MM.1S (cell line): ENCODE measurements around the gene ALG8.

Source experiments
- DNase-seq: peaks from one replicate; pipeline ENCODE4 v3.0.0-alpha.2; 2015
- H2AFZ ChIP-seq: fragments of 300-600 bp; sonication (generic); 2 replicates; pipeline ENCODE4 v1.6.0; 2016; ENCODE audit warnings: antibody characterized with exemption, low read length
- H3F3A ChIP-seq: fragments of 300-600 bp; sonication (generic); 2 replicates; pipeline ENCODE4 v1.6.1; 2016; ENCODE audit warnings: mild to moderate bottlenecking, antibody characterized with exemption, low read length, moderate library complexity, mixed read lengths; ENCODE audit not compliant: insufficient read depth
- H3K27ac ChIP-seq: fragments of 300-600 bp; sonication (generic); 2 replicates; pipeline ENCODE4 v1.5.1; 2016; ENCODE audit warnings: mild to moderate bottlenecking, low read length
- H3K27me3 ChIP-seq: fragments of 300-600 bp; sonication (generic); replicated peaks from 2 replicates; pipeline ENCODE4 v1.6.0; 2016; ENCODE audit warnings: low read length; ENCODE audit not compliant: insufficient read depth
- H3K36me3 ChIP-seq: fragments of 300-600 bp; sonication (generic); replicated peaks from 2 replicates; pipeline ENCODE4 v1.6.1; 2016; ENCODE audit warnings: mild to moderate bottlenecking, low read length, mixed read lengths; ENCODE audit not compliant: insufficient read depth
- H3K4me1 ChIP-seq: fragments of 300-600 bp; sonication (generic); 2 replicates; pipeline ENCODE4 v1.6.1; 2016; ENCODE audit warnings: low read length, mixed read lengths
- H3K4me2 ChIP-seq: fragments of 300-600 bp; sonication (generic); 2 replicates; pipeline ENCODE4 v1.6.0; 2016; ENCODE audit warnings: low read depth, low read length
- H3K4me3 ChIP-seq: fragments of 300-600 bp; sonication (generic); 2 replicates; pipeline ENCODE4 v1.5.1; 2016; ENCODE audit warnings: low read length, mixed read lengths
- H3K79me2 ChIP-seq: fragments of 300-600 bp; sonication (generic); 2 replicates; pipeline ENCODE4 v1.6.1; 2016; ENCODE audit warnings: mixed run types, low read length, mixed read lengths
- H3K9ac ChIP-seq: fragments of 300-600 bp; sonication (generic); 2 replicates; pipeline ENCODE4 v1.6.1; 2016; ENCODE audit warnings: low read length, mixed read lengths
- H3K9me2 ChIP-seq: fragments of 300-600 bp; sonication (generic); replicated peaks from 2 replicates; pipeline ENCODE4 v1.6.1; 2016; ENCODE audit warnings: mild to moderate bottlenecking, low read length, mixed read lengths; ENCODE audit not compliant: insufficient read depth
- H3K9me3 ChIP-seq: fragments of 300-600 bp; sonication (generic); replicated peaks from 2 replicates; pipeline ENCODE4 v1.6.1; 2016; ENCODE audit warnings: mild to moderate bottlenecking, low read length, mixed read lengths; ENCODE audit not compliant: insufficient read depth
- H4K20me1 ChIP-seq: fragments of 300-600 bp; sonication (generic); 2 replicates; pipeline ENCODE4 v1.6.1; 2016; ENCODE audit warnings: mild to moderate bottlenecking, low read length, moderate library complexity, mixed read lengths; ENCODE audit not compliant: insufficient read depth
- EZH2 ChIP-seq: fragments of 300-600 bp; sonication (generic); optimal IDR thresholded peaks from 2 replicates; pipeline ENCODE3; 2017; ENCODE audit warnings: low read depth, mild to moderate bottlenecking, antibody characterized with exemption, low read length, mixed read lengths
- EZH2phosphoT487 ChIP-seq: fragments of 300-600 bp; sonication (generic); IDR thresholded peaks from 2 replicates; pipeline ENCODE4 v1.6.1; 2018; ENCODE audit warnings: antibody characterized with exemption, low read length
- TF ChIP-seq, protein P1 (sequence below): fragments of 300-600 bp; sonication (generic); IDR thresholded peaks from 2 replicates; pipeline ENCODE4 v1.5.1; 2016; ENCODE audit warnings: antibody characterized with exemption, low read length, mixed read lengths

Gene ALG8

GRCh38 chr11:78069465-78069864 is 70.0 kb downstream of the ALG8 start:
- no peaks in the 10 kb centered on the region for H3K9me3 ChIP-seq
- TF ChIP-seq EZH2 (no peak), EZH2phosphoT487 (no peak)
- TF ChIP-seq, protein P1, sequence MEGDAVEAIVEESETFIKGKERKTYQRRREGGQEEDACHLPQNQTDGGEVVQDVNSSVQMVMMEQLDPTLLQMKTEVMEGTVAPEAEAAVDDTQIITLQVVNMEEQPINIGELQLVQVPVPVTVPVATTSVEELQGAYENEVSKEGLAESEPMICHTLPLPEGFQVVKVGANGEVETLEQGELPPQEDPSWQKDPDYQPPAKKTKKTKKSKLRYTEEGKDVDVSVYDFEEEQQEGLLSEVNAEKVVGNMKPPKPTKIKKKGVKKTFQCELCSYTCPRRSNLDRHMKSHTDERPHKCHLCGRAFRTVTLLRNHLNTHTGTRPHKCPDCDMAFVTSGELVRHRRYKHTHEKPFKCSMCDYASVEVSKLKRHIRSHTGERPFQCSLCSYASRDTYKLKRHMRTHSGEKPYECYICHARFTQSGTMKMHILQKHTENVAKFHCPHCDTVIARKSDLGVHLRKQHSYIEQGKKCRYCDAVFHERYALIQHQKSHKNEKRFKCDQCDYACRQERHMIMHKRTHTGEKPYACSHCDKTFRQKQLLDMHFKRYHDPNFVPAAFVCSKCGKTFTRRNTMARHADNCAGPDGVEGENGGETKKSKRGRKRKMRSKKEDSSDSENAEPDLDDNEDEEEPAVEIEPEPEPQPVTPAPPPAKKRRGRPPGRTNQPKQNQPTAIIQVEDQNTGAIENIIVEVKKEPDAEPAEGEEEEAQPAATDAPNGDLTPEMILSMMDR = no peak
- no peak overlapping the region for H3K27ac ChIP-seq
- H3K9me2 ChIP-seq = no peaks in the 10 kb centered on the region
- no peaks in the 10 kb centered on the region for H3F3A ChIP-seq
- H4K20me1 ChIP-seq = no peaks in the 10 kb centered on the region
- peaks cover 10% of the 10 kb centered on the region for H3K4me1 ChIP-seq
- no peak overlapping the region for H2AFZ ChIP-seq
- no peak overlapping the region for H3K9ac ChIP-seq
- DNase-seq = no peak
- no peak overlapping the region for H3K4me3 ChIP-seq
- peaks cover 36% of the 10 kb centered on the region for H3K79me2 ChIP-seq
- no peaks in the 10 kb centered on the region for H3K27me3 ChIP-seq
- no peaks in the 10 kb centered on the region; the same call in 1 of the 2 replicates for H3K36me3 ChIP-seq
- H3K4me2 ChIP-seq = no peak overlapping the region

GRCh38 chr11:78067704-78068103 is 71.7 kb downstream of the ALG8 start:
- Histone ChIP-seq H4K20me1 (no peaks in the 10 kb centered on the region), H3K4me2 (no peak overlapping the region), H2AFZ (no peak overlapping the region), H3K79me2 (peaks cover 18% of the 10 kb centered on the region), H3K4me1 (peaks cover 10% of the 10 kb centered on the region), H3K9me2 (no peaks in the 10 kb centered on the region), H3K9ac (no peak overlapping the region), H3K4me3 (no peak overlapping the region), H3K9me3 (no peaks in the 10 kb centered on the region), H3F3A (no peaks in the 10 kb centered on the region), H3K27ac (no peak overlapping the region), H3K27me3 (no peaks in the 10 kb centered on the region), H3K36me3 (no peaks in the 10 kb centered on the region; the same call in 1 of the 2 replicates)
- DNase-seq = no peak
- TF ChIP-seq, protein P1 = no peak
- no peak for TF ChIP-seq EZH2phosphoT487
- TF ChIP-seq EZH2 = no peak

- H3K27ac ChIP-seq = no peak overlapping the region
- no peaks in the 10 kb centered on the region for H3F3A ChIP-seq
- DNase-seq = no peak
- H3K36me3 ChIP-seq = no peaks in the 10 kb centered on the region; the same call in 1 of the 2 replicates
- H3K9me2 ChIP-seq = no peaks in the 10 kb centered on the region
- H3K4me1 ChIP-seq = peaks cover 10% of the 10 kb centered on the region
- no peaks in the 10 kb centered on the region for H4K20me1 ChIP-seq
- H3K27me3 ChIP-seq = no peaks in the 10 kb centered on the region
- H3K9me3 ChIP-seq = no peaks in the 10 kb centered on the region
- H2AFZ ChIP-seq = no peak overlapping the region
- TF ChIP-seq EZH2phosphoT487 (no peak), EZH2 (no peak)
- TF ChIP-seq, protein P1 = no peak
- H3K9ac ChIP-seq = no peak overlapping the region
- H3K4me3 ChIP-seq = no peak overlapping the region
- H3K79me2 ChIP-seq = peaks cover 9% of the 10 kb centered on the region
- no peak overlapping the region for H3K4me2 ChIP-seq
These were observed 73.0 kb downstream of the ALG8 start for GRCh38 chr11:78066471-78066870.
